Neural cell (in vitro differentiated cells): Measurements from ENCODE around the gene TAF1C. TPM values are rescaled to one million over a fixed set of nuclear protein-coding genes. Genes with fewer than 3 reads are reported as not detected.
"Not testable (repeated sequence)": the region's sequence is repeated elsewhere in the genome, so short reads cannot be mapped to it uniquely, and the experiment has no call there.

Source experiments
- H2AFZ ChIP-seq: fragments of 200-600, 300-800 bp; sonication (generic), shearing (Covaris generic); 2 replicates; pipeline ENCODE4 v1.6.0; 2014; ENCODE audit warnings: low read depth, mild to moderate bottlenecking, antibody characterized with exemption, low read length, moderate library complexity
- H3F3A ChIP-seq: fragments of 200-600 bp; shearing (Covaris generic); 2 replicates; pipeline ENCODE4 v1.6.1; 2016; ENCODE audit warnings: mild to moderate bottlenecking, moderate library complexity, mixed read lengths, antibody characterized with exemption, low read length; ENCODE audit not compliant: insufficient read depth, poor library complexity, severe bottlenecking
- H3K27ac ChIP-seq: fragments of 200-600, 300-800 bp; sonication (generic), shearing (Covaris generic); 2 replicates; pipeline ENCODE4 v1.5.1; 2014; ENCODE audit warnings: mild to moderate bottlenecking, low read length, moderate library complexity
- H3K27me3 ChIP-seq: fragments of 300-800, 200-600 bp; sonication (generic), shearing (Covaris generic); 2 replicates; pipeline ENCODE4 v1.6.0; 2014; ENCODE audit warnings: mild to moderate bottlenecking, low read depth, low read length, moderate library complexity; ENCODE audit not compliant: insufficient read depth
- H3K36me3 ChIP-seq: fragments of 300-800, 200-600 bp; sonication (generic), shearing (Covaris generic); 2 replicates; pipeline ENCODE4 v1.5.1; 2014; ENCODE audit warnings: mild to moderate bottlenecking, antibody characterized with exemption, low read length, moderate library complexity; ENCODE audit not compliant: insufficient read depth
- H3K4me2 ChIP-seq: fragments of 300-800, 200-600 bp; sonication (generic), shearing (Covaris generic); 2 replicates; pipeline ENCODE4 v1.6.0; 2014; ENCODE audit warnings: mild to moderate bottlenecking, low read length
- H3K4me3 ChIP-seq: fragments of 300-800, 200-600 bp; sonication (generic), shearing (Covaris generic); 2 replicates; pipeline ENCODE4 v1.5.1; 2014; ENCODE audit warnings: mild to moderate bottlenecking, low read length, moderate library complexity
- H3K79me2 ChIP-seq: fragments of 200-600 bp; shearing (Covaris generic); replicated peaks from 2 replicates; pipeline ENCODE4 v1.6.0; 2014; ENCODE audit warnings: mild to moderate bottlenecking, low read length, moderate library complexity; ENCODE audit not compliant: insufficient read depth
- H3K9ac ChIP-seq: fragments of 300-800, 200-600 bp; sonication (generic), shearing (Covaris generic); 2 replicates; pipeline ENCODE4 v1.6.1; 2016; ENCODE audit warnings: mild to moderate bottlenecking, low read length, mixed read lengths
- H3K9me2 ChIP-seq: fragments of 200-600 bp; shearing (Covaris generic); 2 replicates; pipeline ENCODE4 v1.6.1; 2016; ENCODE audit warnings: mild to moderate bottlenecking, low read length, mixed read lengths; ENCODE audit not compliant: insufficient read depth
- H3K9me3 ChIP-seq: fragments of 200-600, 300-800 bp; sonication (generic), shearing (Covaris generic); 2 replicates; pipeline ENCODE4 v1.6.1; 2016; ENCODE audit warnings: mild to moderate bottlenecking, mixed run types, low read length, moderate library complexity, mixed read lengths
- H4K20me1 ChIP-seq: fragments of 200-600 bp; shearing (Covaris generic); 2 replicates; pipeline ENCODE4 v1.6.1; 2016; ENCODE audit warnings: mild to moderate bottlenecking, mixed run types; ENCODE audit not compliant: insufficient read depth
- CTCF ChIP-seq: fragments of 450-650 bp; IDR thresholded peaks from 2 replicates; pipeline ENCODE4 v1.5.1; 2014; ENCODE audit warnings: antibody characterized with exemption, mild to moderate bottlenecking, moderate library complexity; ENCODE audit not compliant: poor library complexity, severe bottlenecking
- EP300 ChIP-seq: fragments of 450-650 bp; conservative IDR thresholded peaks from 2 replicates; pipeline ENCODE4 v1.6.1; 2014; ENCODE audit warnings: antibody characterized with exemption, mild to moderate bottlenecking, moderate library complexity; ENCODE audit not compliant: poor library complexity, severe bottlenecking
- EZH2 ChIP-seq: fragments of 200-600, 300-800 bp; shearing (Covaris generic), sonication (generic); IDR thresholded peaks from 2 replicates; pipeline ENCODE4 v1.6.1; 2014; ENCODE audit warnings: antibody characterized with exemption, low read length, borderline replicate concordance, mild to moderate bottlenecking; ENCODE audit not compliant: insufficient read depth, poor library complexity, severe bottlenecking
- MXI1 ChIP-seq: fragments of 450-650 bp; conservative IDR thresholded peaks from 2 replicates; pipeline ENCODE4 v1.6.1; 2014; ENCODE audit warnings: antibody characterized with exemption, mild to moderate bottlenecking; ENCODE audit not compliant: poor library complexity, severe bottlenecking
- POLR2AphosphoS5 ChIP-seq: IDR thresholded peaks from 2 replicates; pipeline ENCODE4 v1.6.1; 2012
- RAD21 ChIP-seq: fragments of 450-650 bp; conservative IDR thresholded peaks from 2 replicates; pipeline ENCODE4 v1.6.1; 2014; ENCODE audit warnings: antibody characterized with exemption, mild to moderate bottlenecking, moderate library complexity
- REST ChIP-seq: IDR thresholded peaks from 2 replicates; pipeline ENCODE4 v1.6.1; 2012; ENCODE audit warnings: borderline replicate concordance
- SMC3 ChIP-seq: fragments of 450-650 bp; conservative IDR thresholded peaks from 2 replicates; pipeline ENCODE4 v1.6.1; 2014; ENCODE audit warnings: antibody characterized with exemption, mild to moderate bottlenecking, moderate library complexity; ENCODE audit not compliant: poor library complexity
- TAF1 ChIP-seq: IDR thresholded peaks from 2 replicates; pipeline ENCODE4 v1.6.1; 2012; ENCODE audit warnings: low read depth
- polyA plus RNA-seq: library from polyadenylated mRNA; depleted of rRNA; stranded (reverse); fragments of >200 nt; gene quantifications from 2 replicates; pipeline ENCODE4 v1.2.3, GENCODE V29; 2014

Gene TAF1C
- polyA plus RNA-seq, 1 donor from 2014 or later = 25.5 TPM

GRCh38 chr16:84204551-84204950 is 17.7 kb upstream of the TAF1C start:
- not testable (repeated sequence) for H3K9me3 ChIP-seq, H3K27me3 ChIP-seq, H3K9ac ChIP-seq, H3K4me3 ChIP-seq, H3K36me3 ChIP-seq, H3F3A ChIP-seq, H3K27ac ChIP-seq, H2AFZ ChIP-seq, H4K20me1 ChIP-seq, H3K79me2 ChIP-seq, H3K4me2 ChIP-seq, H3K9me2 ChIP-seq

- Histone ChIP-seq H4K20me1 (no peaks in the 10 kb centered on the region), H3K79me2 (no peaks in the 10 kb centered on the region), H3K36me3 (no peaks in the 10 kb centered on the region), H3K27me3 (no peaks in the 10 kb centered on the region), H3K9ac (no peak overlapping the region), H3K4me3 (no peak overlapping the region), H3K4me2 (no peak overlapping the region), H3K9me3 (no peaks in the 10 kb centered on the region), H3F3A (no peaks in the 10 kb centered on the region), H2AFZ (no peak overlapping the region), H3K9me2 (no peaks in the 10 kb centered on the region), H3K27ac (no peak overlapping the region)
- TF ChIP-seq POLR2AphosphoS5 = no peak
- no peak for TF ChIP-seq EP300
- no peak for TF ChIP-seq TAF1
- no peak for TF ChIP-seq RAD21
- no peak for TF ChIP-seq EZH2
- TF ChIP-seq SMC3 = no peak
- TF ChIP-seq MXI1 = no peak
- no peak for TF ChIP-seq REST
- TF ChIP-seq CTCF = no peak
Measured at GRCh38 chr16:84199861-84200260, 13.0 kb upstream of the TAF1C start.

GRCh38 chr16:84199097-84199496 is 12.2 kb upstream of the TAF1C start:
- H3K9ac ChIP-seq = no peak overlapping the region
- no peak for TF ChIP-seq TAF1
- TF ChIP-seq CTCF = no peak
- no peak for TF ChIP-seq POLR2AphosphoS5
- TF ChIP-seq EZH2 = no peak
- no peak for TF ChIP-seq REST
- TF ChIP-seq EP300 = no peak
- TF ChIP-seq SMC3 = no peak
- TF ChIP-seq MXI1 = no peak
- TF ChIP-seq RAD21 = no peak
- no peaks in the 10 kb centered on the region for H3K9me3 ChIP-seq
- H2AFZ ChIP-seq = no peak overlapping the region
- no peaks in the 10 kb centered on the region for H3K27me3 ChIP-seq
- H3K4me3 ChIP-seq = no peak overlapping the region
- H3K9me2 ChIP-seq = no peaks in the 10 kb centered on the region
- H3K4me2 ChIP-seq = no peak overlapping the region
- no peaks in the 10 kb centered on the region for H3K79me2 ChIP-seq
- H3K36me3 ChIP-seq = no peaks in the 10 kb centered on the region
- no peak overlapping the region for H3K27ac ChIP-seq
- H3F3A ChIP-seq = no peaks in the 10 kb centered on the region
- no peaks in the 10 kb centered on the region for H4K20me1 ChIP-seq
